Measurements from ENCODE around the gene WDR62. TPM values are rescaled to one million over a fixed set of nuclear protein-coding genes. Genes with fewer than 3 reads are reported as not detected.

WDR62 gene
- total RNA-seq, 1 experiment from 2014 or later, result 14.0 TPM

DNA sequence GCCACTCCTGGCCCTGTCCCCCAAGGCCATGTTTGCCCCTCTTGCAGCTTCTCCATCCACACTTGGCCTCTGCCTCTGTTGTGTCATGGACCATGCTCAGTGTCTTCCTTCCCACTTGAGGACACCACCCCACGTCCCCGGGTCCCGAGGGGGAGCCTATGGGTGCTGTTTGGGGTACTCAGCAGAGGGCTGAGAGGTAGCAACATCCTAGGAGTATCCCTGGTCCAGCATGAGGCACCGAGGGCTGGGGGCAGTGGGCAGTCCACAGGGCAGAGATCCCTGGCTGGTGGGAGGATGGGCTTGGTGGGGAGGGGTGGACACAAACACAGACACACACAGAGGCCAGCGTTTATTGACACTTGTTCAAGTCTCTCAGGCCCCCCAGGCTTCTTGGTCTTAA, 95.9 kb downstream of the WDR62 start:
- peaks cover 18% of the 10 kb centered on the region for H3K36me3 ChIP-seq (ENCODE audit: low read depth)

GRCh38 chr19:36151144-36152018, 96.7 kb downstream of the WDR62 start:
- ChIA-PET POLR2A (ENCODE audit: unreplicated experiment) (no interaction called here), CTCF (no interaction called here)
- Histone ChIP-seq H3K4me1 (replicated peaks; ENCODE audit: insufficient read depth) (no peaks in the 10 kb centered on the region), H4K20me1 (ENCODE audit: insufficient read depth) (peaks cover 4% of the 10 kb centered on the region), H3F3A (ENCODE audit: insufficient read depth, low read depth) (peaks cover 16% of the 10 kb centered on the region; the same call in 1 of the 2 replicates), H3K79me2 (ENCODE audit: low read depth) (no peaks in the 10 kb centered on the region), H3K36me3 (ENCODE audit: low read depth) (peaks cover 10% of the 10 kb centered on the region; the same call in 1 of the 2 replicates), H2AFZ (no peak overlapping the region), H3K9me3 (ENCODE audit: insufficient read depth, low read depth) (no peaks in the 10 kb centered on the region), H3K4me2 (no peak overlapping the region), H3K9me2 (ENCODE audit: insufficient read depth) (no peaks in the 10 kb centered on the region), H3K4me3 (no peak overlapping the region), H3K27ac (no peak overlapping the region), H3K27me3 (ENCODE audit: insufficient read depth, low read depth) (no peaks in the 10 kb centered on the region)
- DNase-seq, result no peak
- BruUV-seq (replicated peaks), result no TSS peak
- intact Hi-C loops (cut with micrococcal nuclease; ENCODE audit: unreplicated experiment), result no loop called here
- TF ChIP-seq, protein P1, sequence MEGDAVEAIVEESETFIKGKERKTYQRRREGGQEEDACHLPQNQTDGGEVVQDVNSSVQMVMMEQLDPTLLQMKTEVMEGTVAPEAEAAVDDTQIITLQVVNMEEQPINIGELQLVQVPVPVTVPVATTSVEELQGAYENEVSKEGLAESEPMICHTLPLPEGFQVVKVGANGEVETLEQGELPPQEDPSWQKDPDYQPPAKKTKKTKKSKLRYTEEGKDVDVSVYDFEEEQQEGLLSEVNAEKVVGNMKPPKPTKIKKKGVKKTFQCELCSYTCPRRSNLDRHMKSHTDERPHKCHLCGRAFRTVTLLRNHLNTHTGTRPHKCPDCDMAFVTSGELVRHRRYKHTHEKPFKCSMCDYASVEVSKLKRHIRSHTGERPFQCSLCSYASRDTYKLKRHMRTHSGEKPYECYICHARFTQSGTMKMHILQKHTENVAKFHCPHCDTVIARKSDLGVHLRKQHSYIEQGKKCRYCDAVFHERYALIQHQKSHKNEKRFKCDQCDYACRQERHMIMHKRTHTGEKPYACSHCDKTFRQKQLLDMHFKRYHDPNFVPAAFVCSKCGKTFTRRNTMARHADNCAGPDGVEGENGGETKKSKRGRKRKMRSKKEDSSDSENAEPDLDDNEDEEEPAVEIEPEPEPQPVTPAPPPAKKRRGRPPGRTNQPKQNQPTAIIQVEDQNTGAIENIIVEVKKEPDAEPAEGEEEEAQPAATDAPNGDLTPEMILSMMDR (conservative IDR thresholded peaks at IDR 0.05), result no peak
- TF ChIP-seq EZH2 (IDR thresholded peaks at IDR 0.05; ENCODE audit: low read depth), result no peak

More for the DNA sequence above, 95.9 kb downstream of the WDR62 start:
- Histone ChIP-seq H3F3A (ENCODE audit: insufficient read depth, low read depth) (peaks cover 18% of the 10 kb centered on the region; the same call in 1 of the 2 replicates), H3K9me3 (ENCODE audit: insufficient read depth, low read depth) (no peaks in the 10 kb centered on the region), H3K4me2 (no peak overlapping the region), H4K20me1 (ENCODE audit: insufficient read depth) (peaks cover 4% of the 10 kb centered on the region), H3K4me3 (no peak overlapping the region), H3K79me2 (ENCODE audit: low read depth) (no peaks in the 10 kb centered on the region), H3K27ac (no peak overlapping the region), H2AFZ (no peak overlapping the region), H3K9me2 (ENCODE audit: insufficient read depth) (no peaks in the 10 kb centered on the region), H3K27me3 (ENCODE audit: insufficient read depth, low read depth) (no peaks in the 10 kb centered on the region), H3K4me1 (replicated peaks; ENCODE audit: insufficient read depth) (no peaks in the 10 kb centered on the region)
- ChIA-PET POLR2A (ENCODE audit: unreplicated experiment) (no interaction called here), CTCF (no interaction called here)
- no peak for TF ChIP-seq EZH2 (IDR thresholded peaks at IDR 0.05; ENCODE audit: low read depth)
- TF ChIP-seq, protein P1 (conservative IDR thresholded peaks at IDR 0.05), result no peak
- intact Hi-C loops (cut with micrococcal nuclease; ENCODE audit: unreplicated experiment), result no loop called here
- DNase-seq, result no peak
- no TSS peak for BruUV-seq (replicated peaks)

DNA sequence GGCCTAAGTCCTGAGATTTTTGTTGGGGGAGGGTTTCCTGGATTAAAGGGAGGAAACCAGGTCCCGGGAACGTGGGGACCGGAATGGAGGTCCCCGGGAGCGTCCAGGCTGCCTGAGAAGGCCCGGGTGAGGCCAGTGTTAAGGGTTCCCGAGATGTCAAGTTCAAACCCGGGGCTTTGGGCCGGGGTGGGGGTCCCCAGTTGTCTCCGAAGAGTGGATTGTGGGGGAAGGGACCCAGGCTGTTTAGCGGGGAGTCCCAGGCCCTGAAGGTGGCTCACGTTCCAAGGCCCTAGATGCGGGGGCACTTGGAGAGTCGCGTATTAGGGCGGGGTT, 97.3 kb downstream of the WDR62 start:
- no peak for TF ChIP-seq EZH2 (IDR thresholded peaks at IDR 0.05; ENCODE audit: low read depth)
- H3K36me3 ChIP-seq (ENCODE audit: low read depth), result peaks cover 4% of the 10 kb centered on the region; the same call in 1 of the 2 replicates
- H3K4me3 ChIP-seq, result no peak overlapping the region
- H3K9me2 ChIP-seq (ENCODE audit: insufficient read depth), result no peaks in the 10 kb centered on the region
- peaks cover 10% of the 10 kb centered on the region; the same call in 1 of the 2 replicates for H3F3A ChIP-seq (ENCODE audit: insufficient read depth, low read depth)
- no peaks in the 10 kb centered on the region for H3K9me3 ChIP-seq (ENCODE audit: insufficient read depth, low read depth)
- H3K79me2 ChIP-seq (ENCODE audit: low read depth), result no peaks in the 10 kb centered on the region
- no peak overlapping the region for H3K4me2 ChIP-seq
- CTCF ChIA-PET, result no interaction called here
- intact Hi-C loops (cut with micrococcal nuclease; ENCODE audit: unreplicated experiment), result no loop called here
- no peak for DNase-seq
- POLR2A ChIA-PET (ENCODE audit: unreplicated experiment), result no interaction called here
- no peaks in the 10 kb centered on the region for H3K4me1 ChIP-seq (replicated peaks; ENCODE audit: insufficient read depth)
- BruUV-seq (replicated peaks), result no TSS peak
- peaks cover 4% of the 10 kb centered on the region for H4K20me1 ChIP-seq (ENCODE audit: insufficient read depth)
- no peak overlapping the region for H2AFZ ChIP-seq
- H3K27ac ChIP-seq, result no peak overlapping the region
- H3K27me3 ChIP-seq (ENCODE audit: insufficient read depth, low read depth), result no peaks in the 10 kb centered on the region

Measured in PC-9 (cell line).